GM21576 (cell line): ENCODE measurements around the gene AMFR.

ENCODE experiments used
- ATAC-seq: cut with Tn5 transposase; IDR thresholded peaks from one replicate; pipeline ENCODE4 v1.9.1; 2021; ENCODE audit warnings: mild to moderate bottlenecking, moderate library complexity; ENCODE audit not compliant: unreplicated experiment

Gene AMFR

DNA sequence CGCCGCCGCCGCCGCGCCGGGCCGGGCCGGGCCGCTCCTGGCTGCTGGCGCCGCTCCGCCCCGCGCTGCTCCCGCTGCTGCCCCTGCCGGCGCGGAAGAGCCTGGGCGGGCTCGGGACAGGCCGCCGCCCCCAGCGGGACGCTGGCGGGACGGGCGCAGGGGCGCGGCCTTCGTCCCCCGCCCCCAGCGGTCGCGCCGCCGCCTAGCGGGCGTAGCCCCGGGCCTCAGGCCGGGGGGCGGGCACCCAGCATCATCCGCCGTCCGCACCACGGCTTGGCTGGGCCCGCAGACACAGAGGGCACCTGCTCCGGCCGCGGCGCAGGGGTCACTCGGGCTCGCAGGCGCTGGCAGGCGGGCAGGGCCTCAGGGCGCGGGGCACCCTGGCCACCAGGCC, at the start of gene AMFR:
Gene AMFR, minus strand, starts transcription at position 107 of the 394 bp plus-strand sequence. CDS start 218 bp downstream, outside the sequence.
- ATAC-seq = peak; percentile 75

DNA sequence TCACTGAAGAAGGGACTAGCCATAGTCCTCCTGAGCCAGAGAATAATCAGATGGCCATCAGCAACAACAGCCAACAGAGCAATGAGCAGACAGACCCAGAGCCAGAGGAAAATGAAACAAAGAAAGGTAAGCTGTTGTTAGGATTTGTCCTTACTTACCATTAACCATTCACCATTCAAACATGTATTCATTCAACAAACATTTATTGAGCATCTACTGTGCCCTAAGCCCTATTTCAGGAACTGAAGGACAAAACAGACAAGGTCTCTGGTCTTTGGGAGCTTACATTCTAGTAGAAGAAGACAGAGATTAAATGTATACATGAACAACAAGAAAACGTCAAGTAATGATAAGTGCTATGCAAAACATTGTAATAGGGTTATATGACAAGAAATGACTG, 45.3 kb upstream of the AMFR start:
- no peak for ATAC-seq

DNA sequence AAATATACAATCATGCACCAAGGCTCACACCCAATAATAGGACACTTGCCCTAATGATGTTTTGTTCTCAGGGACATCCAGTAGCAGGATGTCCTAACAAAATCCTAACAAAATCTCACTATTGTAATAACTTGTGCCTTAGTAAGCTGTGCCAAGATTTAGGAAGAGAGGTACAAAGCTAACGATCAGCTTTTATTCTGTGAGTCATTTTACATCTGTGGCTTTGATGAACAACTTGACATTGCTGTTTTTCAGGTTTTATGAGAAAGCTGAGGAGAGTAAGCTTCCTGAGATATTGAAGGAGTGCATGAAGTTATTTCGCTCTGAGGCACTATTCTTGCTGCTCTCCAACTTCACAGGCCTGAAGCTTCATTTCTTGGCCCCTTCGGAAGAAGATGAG, 44.9 kb upstream of the AMFR start:
- no peak for ATAC-seq

DNA sequence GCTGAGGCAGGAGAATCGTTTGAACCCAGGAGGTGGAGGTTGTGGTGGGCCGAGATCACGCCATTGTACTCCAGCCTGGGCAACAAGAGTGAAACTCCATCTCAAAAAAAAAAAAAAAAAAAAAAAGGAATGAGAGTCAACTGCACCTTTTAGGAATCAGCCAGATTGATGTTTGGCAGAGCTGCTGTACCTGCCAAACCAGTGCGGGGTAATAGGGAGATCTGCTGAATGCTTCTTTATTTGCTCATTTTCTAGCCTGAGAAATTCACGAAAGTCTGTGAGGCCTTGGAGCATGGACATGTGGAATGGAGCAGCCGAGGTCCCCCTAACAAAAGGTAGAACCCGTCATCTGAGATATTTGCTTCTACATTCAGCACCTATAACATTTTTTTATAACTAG, 44.4 kb upstream of the AMFR start:
- ATAC-seq = no peak

DNA sequence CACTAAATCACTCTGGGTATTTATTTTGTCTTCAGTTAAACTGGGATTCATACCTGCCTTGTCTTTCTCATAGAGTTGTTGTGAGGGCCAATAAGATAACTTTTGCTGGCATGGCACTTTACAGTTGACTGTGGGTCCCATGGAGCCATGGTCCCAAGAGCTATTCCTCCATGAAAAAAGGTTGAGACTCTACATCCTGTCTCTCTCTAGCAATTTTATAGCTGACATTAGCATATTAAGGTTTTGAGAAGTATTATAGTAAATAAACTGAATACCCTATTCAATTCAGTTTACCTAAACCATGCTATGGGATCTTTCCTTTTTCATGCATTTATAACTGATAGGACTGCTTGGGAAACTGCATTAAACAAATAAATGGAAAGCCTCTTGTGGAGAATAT, 43.5 kb upstream of the AMFR start:
- ATAC-seq = no peak

DNA sequence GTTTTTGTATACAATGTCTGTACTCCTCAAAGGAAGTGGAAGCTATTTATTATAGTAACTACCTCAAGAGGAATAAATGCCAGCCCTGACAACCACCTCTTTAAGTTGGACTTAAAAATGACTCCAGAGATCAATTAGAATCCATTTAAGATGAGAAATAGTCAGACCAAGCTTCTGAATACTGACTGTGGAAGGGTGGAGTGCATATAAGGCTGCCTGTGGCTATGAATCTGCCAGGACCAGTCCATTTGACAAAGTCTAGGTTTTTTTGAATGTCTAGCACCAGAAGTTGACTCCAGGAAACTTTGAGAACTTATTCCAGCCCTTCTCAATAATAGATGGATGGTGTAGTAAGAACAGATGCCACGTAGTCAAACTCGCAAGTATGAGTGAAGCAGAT, 41.0 kb upstream of the AMFR start:
- ATAC-seq = no peak

DNA sequence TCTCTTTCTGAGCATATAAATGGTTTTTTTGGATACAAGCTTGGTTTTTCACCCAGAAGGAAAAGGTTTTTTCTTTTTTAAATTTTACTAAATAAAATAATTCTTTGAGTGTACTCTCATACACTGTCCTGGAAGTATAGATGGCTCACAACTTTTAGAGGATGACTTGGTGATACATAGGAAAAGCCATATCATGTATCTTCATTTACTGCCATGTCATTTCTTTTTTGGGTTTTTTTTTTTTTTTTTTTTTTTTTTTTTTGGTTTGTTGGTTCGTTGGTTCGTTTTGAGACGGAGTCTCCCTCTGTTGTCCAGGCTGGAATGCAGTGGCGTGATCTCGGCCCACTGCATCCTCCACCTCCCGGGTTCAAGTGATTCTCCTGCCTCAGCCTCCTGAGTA, 37.8 kb upstream of the AMFR start:
- no peak for ATAC-seq

DNA sequence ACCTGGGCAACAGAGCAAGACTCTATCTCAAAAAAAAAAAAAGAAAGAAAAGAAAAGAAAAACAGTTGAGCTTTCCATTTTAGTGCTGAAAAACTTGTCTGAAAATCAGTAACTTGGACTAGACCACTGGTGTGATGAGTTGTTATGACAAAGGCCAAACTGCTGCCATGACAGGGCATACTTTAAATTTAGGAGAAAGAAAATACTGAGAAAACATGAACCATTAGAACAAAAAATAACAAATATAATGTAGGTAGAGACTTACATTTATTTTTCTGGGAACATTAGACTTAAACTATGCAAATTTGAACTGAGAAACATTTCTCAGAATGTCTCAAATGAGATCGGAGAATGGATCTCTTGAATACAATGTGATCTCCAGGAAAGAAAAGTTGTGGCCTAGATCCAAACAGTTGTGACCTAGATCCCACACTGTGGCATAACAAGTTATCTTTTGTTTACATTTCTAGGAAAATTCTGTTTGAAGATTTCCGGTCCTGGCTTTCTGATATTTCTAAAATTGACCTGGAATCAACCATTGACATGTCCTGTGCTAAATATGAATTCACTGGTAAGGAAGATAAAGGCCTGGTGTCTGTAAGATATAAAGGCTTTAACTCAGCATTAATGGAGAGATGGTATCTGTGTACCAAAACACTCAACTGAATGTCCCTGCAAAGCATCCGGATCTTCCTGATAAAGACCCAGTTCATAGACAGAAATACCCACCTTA, 36.9 kb upstream of the AMFR start:
- no peak for ATAC-seq

DNA sequence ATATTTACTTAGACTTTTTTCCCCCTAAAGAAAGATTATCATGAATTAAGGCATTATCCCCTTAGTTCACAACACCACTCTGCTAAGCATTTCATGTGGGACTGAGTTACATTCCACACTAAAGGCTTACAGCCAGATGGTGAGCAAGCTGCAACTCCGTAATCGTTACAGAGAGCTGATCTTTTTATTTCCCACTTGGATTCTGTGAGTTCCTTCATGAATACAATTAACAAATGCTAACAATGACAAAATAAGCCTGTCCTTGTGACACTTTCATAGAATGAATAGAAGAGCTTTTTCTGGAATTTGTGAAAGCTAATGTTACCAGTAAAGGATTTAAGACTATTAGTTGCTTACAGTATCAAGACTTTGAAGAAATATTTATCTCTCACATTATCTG, 34.8 kb upstream of the AMFR start:
- ATAC-seq = no peak

DNA sequence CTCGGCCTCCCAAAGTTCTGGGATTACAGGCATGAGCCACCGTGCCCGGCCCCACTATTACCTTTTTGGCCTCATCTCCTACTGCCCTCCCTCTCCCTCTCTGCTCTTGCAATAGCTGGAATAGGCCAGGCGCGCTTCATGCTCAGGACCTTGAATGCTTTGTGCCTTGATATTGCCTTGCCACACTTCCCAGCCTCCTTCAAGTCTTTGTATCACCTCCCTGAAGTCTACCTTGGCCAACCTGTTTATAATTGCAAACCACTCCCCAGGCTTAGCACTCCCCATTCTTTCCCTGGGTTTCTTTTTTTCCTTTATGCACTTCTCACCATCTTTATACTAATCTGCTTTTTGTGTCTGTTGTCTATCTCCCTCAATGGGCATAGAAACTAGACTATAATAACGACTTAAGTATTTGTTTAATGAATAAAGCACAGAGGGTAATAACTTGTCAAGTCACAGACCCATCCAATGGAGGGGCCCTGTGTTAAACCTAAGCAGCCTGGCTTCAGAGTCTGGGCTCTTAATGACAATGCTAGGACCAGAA, 32.7 kb upstream of the AMFR start:
- ATAC-seq = no peak

DNA sequence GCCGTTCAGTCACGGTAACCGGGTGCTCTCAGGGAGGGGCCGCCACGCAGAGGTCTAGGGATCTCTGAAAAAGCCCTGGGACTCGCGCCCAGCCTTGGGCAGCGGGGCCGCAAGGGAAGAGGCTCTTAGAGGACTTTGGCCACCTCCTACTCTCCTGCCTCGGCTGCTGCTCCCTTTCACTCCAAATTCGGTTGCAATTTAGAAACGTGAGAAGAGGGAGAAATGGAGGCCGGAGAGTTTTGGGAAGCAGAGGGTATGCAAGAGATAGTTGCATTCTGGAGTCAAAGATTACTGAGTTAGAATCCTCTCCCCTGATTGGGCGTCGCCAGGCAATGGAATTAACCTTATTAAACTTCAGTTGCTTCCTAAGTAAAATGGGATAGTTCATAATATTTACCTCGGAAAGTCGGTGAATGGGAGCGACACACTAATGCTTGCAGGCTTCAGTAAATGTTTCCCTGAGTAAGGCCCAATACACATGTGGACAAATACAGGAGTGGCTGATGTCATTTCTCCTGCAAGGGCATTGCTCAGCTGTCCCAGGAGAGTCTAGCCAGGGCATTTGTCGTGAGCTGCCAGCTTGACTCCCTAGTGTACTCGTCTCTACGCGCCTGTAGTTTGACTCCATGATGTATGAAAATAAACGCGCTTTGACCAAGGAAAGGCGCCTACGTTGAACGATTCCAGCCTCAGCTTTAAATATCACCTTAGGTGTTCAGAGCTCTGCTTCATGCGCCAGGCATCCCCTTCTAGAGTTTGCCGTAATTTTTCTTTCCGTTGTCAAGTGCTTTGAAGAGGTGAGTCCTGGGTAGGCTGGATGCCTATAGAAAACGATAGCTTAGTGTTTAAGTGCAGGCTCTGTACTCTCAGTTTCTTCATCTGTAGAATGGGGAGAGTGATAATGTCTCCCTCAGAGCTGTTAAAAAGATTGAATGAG, 26.7 kb upstream of the AMFR start:
- peak; percentile 33 for ATAC-seq

DNA sequence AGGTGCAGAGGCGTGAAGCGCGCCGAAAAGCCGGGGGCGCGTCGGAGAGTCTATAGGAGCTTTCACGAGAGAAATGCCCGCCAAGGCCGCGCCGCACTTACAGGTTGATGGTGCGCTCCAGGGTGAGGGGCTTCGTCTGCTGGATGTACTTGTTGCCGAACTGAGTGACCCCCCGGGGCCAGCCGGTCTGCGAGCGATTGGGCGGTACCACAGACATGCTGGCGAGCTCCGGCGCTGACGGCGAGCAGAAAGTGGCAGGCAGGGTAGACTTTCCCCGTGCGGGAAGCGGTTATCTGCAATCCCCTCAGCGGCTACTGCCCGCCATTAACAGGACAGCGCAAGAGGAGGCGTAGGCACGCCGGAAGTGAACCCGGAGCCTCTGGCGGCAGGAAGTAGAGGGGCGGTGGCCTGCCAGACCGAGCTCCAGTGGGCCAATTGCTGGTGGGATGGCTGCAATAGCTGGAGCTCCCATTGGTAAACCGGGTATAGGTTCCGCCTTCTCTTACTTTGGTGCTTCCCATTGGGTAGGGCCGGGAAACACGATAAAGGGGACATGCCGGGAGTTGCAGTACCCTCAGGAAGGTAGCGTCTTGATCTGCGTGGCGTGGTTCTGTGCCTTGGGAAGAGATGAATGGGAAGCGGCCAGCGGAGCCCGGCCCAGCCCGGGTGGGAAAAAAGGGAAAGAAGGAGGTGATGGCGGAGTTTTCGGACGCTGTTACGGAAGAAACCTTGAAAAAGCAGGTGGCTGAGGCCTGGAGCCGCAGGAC, 25.8 kb upstream of the AMFR start, which contains the start of the genes NUDT21 and OGFOD1:
Gene NUDT21, minus strand, starts transcription at position 347 of the 767 bp plus-strand sequence. Its CDS starts 130 bp downstream, at position 217.
Gene OGFOD1, plus strand, starts transcription at position 569 of the 767 bp plus-strand sequence. Its CDS starts 59 bp downstream, at position 628.
- ATAC-seq = peak; percentile 98

DNA sequence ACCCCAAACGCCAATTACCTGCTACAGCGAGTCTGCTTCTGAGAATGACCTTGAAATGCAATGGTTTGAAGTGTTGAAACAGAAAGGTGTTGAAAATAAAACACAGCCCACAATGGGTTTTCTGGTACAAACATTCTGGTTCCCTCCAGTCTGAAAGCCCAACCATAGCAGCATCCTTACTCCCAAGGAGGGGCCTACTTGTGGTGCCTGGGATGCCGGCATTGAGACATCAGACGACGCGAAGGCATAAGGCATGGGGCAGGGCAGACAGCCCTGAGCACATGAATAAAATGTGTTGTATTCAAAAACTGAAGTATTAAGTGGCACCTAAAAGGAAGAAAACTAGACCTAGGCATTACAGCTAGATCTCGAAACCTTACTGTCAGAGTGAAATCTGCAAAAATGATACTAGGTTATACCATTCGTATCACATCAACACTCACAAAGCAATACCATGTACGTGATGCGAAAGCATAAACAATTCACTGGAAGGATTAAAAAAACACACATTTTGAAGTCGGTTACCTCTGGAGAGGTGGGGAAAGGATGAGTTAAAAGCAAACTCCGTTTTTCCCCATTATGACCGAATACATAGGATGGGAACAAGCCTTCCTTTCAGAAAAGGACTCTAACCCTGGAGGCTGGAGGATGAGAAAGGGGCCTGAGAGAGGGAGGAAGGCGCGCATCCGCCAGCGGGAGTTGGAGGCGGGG, 25.1 kb upstream of the AMFR start:
- ATAC-seq = no peak

DNA sequence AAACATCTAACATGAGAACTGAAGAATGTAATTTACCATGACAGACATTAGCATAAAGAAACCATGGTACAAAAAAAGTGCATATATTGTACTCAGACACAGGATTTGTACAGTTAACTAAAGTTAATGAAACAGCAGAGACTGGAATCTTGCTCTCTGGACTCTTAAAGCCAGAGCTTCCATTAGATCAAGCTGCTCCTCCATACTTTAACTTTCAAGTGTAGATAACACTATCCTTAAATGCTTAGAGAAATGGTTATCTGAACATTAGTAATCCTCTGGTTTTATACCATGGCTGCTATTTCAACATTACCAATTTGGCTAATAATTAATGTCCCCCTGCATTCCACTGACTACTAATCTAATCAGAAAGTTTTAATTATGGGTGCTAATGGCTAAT, 22.7 kb upstream of the AMFR start:
- no peak for ATAC-seq

DNA sequence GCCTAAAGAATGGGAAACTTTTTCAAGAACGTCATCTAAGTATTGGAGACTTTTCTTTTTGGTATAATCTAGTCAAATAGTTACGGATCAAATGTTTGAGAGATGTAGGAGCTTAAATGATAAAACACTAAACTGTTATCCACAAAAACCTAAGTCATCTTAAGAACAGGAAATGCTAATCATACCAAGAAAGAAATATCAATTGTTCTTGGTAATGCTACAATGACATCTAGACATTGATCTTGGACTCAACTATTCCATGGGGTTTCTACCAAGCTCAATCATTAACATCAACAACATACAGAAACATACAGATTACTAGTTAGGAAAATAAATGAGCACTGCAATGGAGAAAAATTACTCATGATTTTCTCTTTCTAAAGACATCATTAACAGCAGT, 21.9 kb upstream of the AMFR start:
- ATAC-seq = no peak

DNA sequence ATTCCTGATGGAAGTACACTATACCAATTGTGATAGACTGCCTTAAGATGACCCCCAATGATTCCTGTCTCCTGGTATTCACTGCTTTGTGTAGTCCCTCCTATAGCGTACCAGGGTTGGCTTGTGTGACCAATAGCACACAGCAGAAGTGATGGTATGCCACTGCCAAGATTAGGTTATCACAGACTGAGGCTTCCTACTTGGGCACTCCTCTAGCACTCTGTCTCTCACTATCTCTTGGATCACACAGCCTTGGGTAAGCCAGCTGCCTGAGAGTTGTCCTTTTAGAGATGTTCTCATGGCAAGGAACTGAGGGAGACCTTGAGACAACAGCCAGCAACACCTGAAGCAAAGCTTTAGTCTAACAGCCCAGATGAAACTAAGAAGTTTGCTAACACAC, 12.7 kb upstream of the AMFR start:
- no peak for ATAC-seq

DNA sequence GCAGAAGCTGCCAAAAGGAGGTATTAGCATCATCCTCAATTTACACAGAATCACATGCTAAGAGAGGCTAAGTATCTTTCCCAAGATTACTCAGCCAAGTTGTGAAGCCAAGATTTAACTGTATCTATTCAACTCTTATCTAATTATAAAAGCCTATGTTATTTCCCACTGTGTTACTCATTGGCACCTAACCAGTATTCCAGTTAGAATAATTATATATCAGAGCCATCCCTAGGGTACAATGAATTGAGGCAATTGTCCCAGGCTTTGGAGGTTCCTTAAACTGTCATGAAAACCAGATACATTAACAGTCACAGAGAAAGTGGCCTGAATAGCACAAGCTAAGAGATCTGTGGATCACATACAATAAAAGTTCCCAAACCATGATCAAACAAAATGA, 10.9 kb upstream of the AMFR start:
- no peak for ATAC-seq

DNA sequence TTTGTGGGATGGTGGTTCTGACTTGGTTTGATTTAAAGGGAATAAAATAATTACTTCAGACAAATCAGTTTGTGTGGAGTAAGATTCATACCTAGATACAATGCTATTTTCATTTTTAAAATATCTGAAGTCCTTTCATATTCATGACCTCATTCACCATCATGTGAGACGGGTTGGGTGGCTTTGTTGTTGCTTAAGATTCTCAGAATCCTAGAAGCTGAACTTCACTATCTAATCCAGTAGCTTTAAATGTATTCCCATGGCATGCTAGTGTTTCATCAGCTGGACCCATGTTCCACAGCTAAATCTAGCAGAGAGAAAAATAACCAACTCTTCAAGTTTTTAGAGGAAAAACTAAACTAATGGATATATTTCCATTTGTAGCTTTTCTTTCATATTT, 2.7 kb upstream of the AMFR start:
- no peak for ATAC-seq

DNA sequence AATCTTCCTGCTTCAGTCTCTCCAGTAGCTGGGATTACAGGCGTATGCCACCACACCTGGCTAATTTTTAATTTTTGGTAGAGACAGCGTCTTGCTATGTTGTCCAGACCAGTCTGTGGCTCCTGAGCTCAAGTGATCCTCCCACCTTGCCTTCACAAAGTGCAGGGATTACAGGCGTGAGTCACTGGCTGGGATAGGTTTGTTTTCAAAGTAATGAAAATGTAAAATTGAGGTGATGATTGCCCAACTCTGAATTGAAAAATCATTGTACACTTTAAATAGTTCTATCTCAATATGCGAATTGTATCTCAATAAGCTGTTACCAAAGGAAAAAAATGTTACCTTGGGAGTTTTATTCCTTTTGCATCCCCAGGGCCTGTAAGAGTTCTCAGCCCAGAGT, 1.2 kb upstream of the AMFR start:
- ATAC-seq = no peak

DNA sequence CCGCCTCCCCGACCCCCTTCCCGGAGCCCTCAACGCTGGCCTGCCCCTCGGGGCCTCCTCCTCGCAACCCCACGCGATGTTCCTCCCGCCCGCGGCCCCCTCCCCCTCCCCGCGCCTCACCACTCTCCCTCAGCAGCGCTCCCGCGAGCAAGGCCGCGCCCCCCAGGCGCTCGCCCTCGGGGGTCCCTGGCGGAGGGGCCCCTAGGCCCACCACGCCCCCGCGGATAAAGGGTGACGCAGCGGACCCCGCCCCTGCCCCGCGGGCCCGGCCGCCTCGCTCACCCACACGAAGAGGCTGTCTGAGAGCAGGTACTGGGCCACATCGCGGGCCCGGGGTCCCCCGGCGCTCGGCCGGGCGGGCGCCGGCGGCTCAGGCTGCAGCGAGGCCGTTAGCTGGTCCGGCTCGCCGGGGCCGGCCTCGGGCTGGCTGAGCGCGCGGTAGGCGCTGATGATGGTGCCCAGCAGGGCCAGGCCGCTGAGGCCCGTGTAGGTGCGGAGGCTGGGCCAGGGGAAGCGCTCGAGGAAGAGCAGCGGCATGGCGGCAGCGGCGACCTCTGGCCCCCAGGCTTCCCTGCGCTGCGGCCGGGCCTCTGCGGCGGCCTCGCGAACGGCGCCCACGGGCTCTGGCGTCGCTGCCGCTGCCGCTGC, 430 bp downstream of the AMFR start:
- ATAC-seq = peak; percentile 23
